ENCODE measurements around the gene CLDN4. TPM values are rescaled to one million over a fixed set of nuclear protein-coding genes. Genes with fewer than 3 reads are reported as not detected.

CLDN4 gene
- total RNA-seq, 1 experiment from 2014 or later, result 15.6 TPM

GRCh38 chr7:73850781-73851207 lies 20.0 kb downstream of the CLDN4 start:
- Histone ChIP-seq H3K4ac (ENCODE audit: low read depth, low read length) (no peak overlapping the region), H2AFZ (ENCODE audit: low read length) (no peak overlapping the region), H3K27me3 (ENCODE audit: insufficient read depth, low read length) (no peaks in the 10 kb centered on the region), H3K4me2 (ENCODE audit: insufficient read depth, insufficient read length, low read length) (no peak overlapping the region), H3K79me1 (ENCODE audit: insufficient read depth, low read depth, low read length, poor library complexity, severe bottlenecking) (no peaks in the 10 kb centered on the region), H3K23me2 (ENCODE audit: insufficient read length, low read depth, low read length, poor library complexity, severe bottlenecking) (no peaks in the 10 kb centered on the region), H4K20me1 (ENCODE audit: control insufficient read depth, insufficient read depth, insufficient read length) (no peaks in the 10 kb centered on the region), H2BK15ac (ENCODE audit: low read depth, low read length) (no peak overlapping the region), H2BK5ac (ENCODE audit: insufficient read length, low read length) (no peak overlapping the region), H3K14ac (ENCODE audit: insufficient read depth, low read length) (no peak overlapping the region), H3K56ac (ENCODE audit: insufficient read length, low read depth, low read length) (no peak overlapping the region), H4K91ac (ENCODE audit: insufficient read length, low read depth, low read length) (no peak overlapping the region), H4K5ac (ENCODE audit: insufficient read length, low read depth, low read length) (no peak overlapping the region), H3K18ac (ENCODE audit: insufficient read length, low read depth, low read length) (no peak overlapping the region), H3K9me3 (ENCODE audit: control insufficient read depth, low read depth, low read length) (no peaks in the 10 kb centered on the region), H3K27ac (ENCODE audit: insufficient read length, low read depth, low read length) (no peak overlapping the region), H2AK5ac (ENCODE audit: insufficient read length, low read length) (no peak overlapping the region), H3K79me2 (ENCODE audit: insufficient read depth, low read length) (no peaks in the 10 kb centered on the region), H2BK20ac (ENCODE audit: low read depth, low read length, poor library complexity, severe bottlenecking) (no peak overlapping the region), H3T11ph (ENCODE audit: low read length) (no peak overlapping the region), H2BK12ac (ENCODE audit: insufficient read length, low read depth, low read length) (no peak overlapping the region), H3K23ac (ENCODE audit: insufficient read length, low read depth, low read length) (no peak overlapping the region), H3K4me1 (ENCODE audit: insufficient read depth, low read length) (no peaks in the 10 kb centered on the region), H2BK120ac (ENCODE audit: low read depth, low read length, poor library complexity, severe bottlenecking) (no peak overlapping the region), H3K9ac (ENCODE audit: extremely low read depth, insufficient read length, low read length) (no peak overlapping the region), H4K8ac (replicated peaks; ENCODE audit: insufficient read length, low read depth, low read length) (no peak overlapping the region)
- peaks cover 2 to 7% of the 10 kb centered on the region in 2 experiments; a peak in 2 of 5 replicates for H3K9me3 Mint-ChIP-seq
- DNase-seq, result no peak
- no CpG with 5 or more reads among the region's 4 CpGs for WGBS (ENCODE audit: extremely low coverage, insufficient read length, low lambda C conversion rate)
- no peak overlapping the region; a peak in 1 of 7 replicates for H3K27ac Mint-ChIP-seq
- peaks cover 17% of the 10 kb centered on the region for H3K27me3 Mint-ChIP-seq (ENCODE audit: low read depth)
- TF ChIP-seq, protein P1, sequence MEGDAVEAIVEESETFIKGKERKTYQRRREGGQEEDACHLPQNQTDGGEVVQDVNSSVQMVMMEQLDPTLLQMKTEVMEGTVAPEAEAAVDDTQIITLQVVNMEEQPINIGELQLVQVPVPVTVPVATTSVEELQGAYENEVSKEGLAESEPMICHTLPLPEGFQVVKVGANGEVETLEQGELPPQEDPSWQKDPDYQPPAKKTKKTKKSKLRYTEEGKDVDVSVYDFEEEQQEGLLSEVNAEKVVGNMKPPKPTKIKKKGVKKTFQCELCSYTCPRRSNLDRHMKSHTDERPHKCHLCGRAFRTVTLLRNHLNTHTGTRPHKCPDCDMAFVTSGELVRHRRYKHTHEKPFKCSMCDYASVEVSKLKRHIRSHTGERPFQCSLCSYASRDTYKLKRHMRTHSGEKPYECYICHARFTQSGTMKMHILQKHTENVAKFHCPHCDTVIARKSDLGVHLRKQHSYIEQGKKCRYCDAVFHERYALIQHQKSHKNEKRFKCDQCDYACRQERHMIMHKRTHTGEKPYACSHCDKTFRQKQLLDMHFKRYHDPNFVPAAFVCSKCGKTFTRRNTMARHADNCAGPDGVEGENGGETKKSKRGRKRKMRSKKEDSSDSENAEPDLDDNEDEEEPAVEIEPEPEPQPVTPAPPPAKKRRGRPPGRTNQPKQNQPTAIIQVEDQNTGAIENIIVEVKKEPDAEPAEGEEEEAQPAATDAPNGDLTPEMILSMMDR (conservative IDR thresholded peaks at IDR 0.05), result no peak
- H3K4me3 Mint-ChIP-seq, result no peak overlapping the region
- peaks cover 18 to 36% of the 10 kb centered on the region in 2 experiments for H3K4me1 Mint-ChIP-seq
- peaks cover 0 to 4% (median 0%) of the 10 kb centered on the region in 3 experiments; a peak in 2 of 7 replicates for H3K36me3 Mint-ChIP-seq (ENCODE audit: insufficient read depth in 1 of 3, low read depth in 3 of 3)
